Lung microvascular endothelial cell (primary cell): Measurements from ENCODE around the gene SLC39A11. TPM values are rescaled to one million over a fixed set of nuclear protein-coding genes. Genes with fewer than 3 reads are reported as not detected.
"Not testable (repeated sequence)": the region's sequence is repeated elsewhere in the genome, so short reads cannot be mapped to it uniquely, and the experiment has no call there.

Experiments used
- DNase-seq, 2 donors: peaks; one replicate each; pipeline versions ENCODE4 v3.0.0 to v3.0.0-alpha.2; 2010; ENCODE audit warnings: low read depth in 2 of 2
- total RNA-seq: library from RNA; depleted of rRNA; stranded (reverse); fragments of >200 nt; gene quantifications from 2 replicates; pipeline ENCODE4 v1.2.1, GENCODE V29; 2014

The SLC39A11 gene
- total RNA-seq, 1 donor from 2014 or later: 12.7 TPM

DNA sequence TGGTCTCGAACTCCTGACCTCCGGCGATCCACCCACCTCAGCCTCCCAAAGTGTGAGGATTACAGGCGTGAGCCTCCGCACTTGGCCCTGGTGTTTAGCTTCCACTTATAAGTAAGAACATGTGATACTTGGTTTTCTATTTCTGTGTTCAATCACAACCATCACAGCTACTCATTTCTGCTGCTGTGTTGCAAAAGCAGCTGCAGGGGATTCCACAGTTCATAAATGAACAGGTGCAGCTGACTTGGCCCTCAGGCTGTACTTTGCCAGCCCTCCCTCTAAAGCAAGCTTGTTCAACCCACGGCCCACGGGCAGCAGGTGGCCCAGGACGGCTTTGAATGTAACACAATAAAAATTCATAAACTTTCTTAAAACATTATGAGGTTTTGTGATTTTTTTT, 79.2 kb downstream of the SLC39A11 start:
- DNase-seq: no peak

DNA sequence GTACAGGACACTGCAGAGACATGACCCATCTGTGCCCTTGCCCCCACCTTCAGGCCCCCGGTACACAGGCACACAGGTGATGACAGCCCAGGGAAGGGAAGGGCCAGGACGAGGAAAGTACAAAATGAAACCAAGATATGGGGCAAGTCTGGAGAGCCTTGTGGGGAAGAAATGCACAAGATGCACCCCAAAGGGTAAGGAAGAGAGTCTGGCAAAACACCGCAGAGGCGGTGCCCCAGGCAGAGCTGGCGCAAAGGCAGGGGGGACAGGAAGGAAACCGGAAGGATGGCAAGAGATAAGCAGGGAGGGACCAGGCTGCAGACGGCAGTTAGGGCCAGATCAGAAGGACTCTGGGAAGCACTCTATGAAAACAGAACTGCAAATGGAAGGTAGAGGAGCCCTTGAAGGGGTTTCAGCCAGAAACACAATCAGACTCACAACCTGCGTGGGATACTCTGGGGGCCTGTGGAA, 81.4 kb downstream of the SLC39A11 start:
- DNase-seq: peak; percentile 18 to 60

DNA sequence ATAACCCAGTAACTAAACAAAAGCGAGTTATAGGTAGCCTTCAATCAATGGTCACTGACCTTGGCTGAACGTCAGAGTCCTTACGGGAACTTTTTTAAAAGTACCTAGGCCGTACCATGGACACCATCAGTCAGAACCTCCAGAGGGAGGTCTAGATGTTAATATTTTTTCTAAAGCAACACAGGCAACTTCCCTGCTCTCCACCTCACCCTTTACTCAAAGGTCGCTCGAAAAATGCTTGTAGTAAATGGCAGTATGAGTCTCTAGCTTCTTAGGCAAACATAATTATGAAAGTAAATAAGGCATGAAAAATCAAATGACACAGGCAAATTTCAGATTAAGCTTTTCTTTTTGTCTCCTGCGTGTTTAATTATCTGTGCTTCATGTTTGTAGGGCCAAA, 82.1 kb downstream of the SLC39A11 start:
- DNase-seq: no peak

DNA sequence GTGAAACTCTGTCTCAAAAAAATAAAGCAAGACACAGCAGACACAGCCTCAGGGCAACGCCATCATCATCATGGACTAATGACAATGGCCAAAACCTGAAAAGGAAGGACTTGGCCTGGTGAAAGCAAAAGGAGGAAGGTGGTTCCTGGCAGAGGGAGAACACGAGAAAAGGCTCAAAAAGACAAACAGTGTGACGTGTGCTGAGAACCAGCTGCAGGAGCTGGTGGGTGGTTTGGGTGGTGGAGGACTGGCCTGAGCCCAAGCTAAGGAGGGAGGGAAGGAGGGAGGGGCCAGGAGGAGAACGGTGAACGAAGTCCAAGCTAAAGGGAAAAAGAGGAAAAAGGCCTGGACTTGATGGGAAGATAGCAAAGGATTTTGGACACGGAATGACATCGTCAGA, 85.1 kb downstream of the SLC39A11 start:
- no peak for DNase-seq

DNA sequence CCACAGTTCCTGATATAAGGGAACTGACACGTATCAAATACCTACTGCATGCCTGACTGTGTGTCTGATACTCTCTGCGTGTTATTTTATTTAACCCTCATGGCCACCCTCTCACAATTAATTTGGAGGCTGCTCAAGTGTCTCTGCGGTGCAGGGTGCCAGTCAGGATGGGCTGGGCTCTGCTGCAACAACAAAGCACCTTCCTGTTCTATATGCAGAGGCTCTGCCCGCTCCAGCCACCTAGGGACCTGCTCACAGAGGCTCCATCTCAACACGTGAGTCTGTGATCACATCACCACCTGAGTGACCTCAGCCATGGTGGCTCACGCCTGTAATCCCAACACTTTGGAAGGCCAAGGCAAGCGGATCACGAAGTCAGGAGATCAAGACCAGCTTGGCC, 87.1 kb downstream of the SLC39A11 start:
- DNase-seq: no peak

DNA sequence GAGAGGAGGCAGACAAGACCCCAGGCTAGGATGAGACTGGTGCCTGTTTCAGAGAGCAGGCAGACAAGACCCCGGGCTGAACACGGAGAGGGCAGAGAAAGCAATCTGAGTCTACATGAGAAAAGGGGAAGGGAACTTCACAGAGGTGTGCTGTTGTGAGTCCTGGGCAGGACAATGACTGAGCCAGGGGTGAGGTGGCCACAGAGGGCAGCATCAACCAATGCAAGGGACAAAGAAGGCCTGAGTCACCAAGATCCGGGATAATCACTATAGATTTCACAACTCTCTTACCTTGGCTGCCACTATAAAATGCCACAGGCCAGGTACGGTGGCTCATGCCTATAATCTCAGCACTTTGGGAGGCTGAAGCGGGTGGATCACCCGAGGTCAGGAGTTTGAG, 89.0 kb downstream of the SLC39A11 start:
- DNase-seq: peak in 1 of 2 donors; percentile 7

DNA sequence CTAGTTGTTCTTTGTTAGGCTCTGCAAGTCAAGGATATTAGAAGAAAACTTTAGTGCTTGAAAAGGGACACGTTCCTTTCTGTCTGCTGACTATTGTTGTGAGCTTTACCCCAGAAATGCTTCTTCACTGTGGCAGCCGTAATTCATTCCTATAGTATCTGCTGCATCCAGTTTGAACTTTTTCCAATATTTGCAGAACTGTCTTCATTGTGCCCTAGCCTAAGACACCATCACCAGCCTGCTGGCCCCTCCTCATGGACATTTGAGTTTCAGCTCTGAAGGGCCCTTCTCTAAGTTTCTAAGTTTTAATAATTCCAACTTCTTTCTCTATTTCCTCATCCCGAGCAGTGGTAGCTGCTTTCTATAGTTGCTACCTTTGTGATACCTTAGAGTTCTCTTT, 91.7 kb downstream of the SLC39A11 start:
- no peak for DNase-seq

DNA sequence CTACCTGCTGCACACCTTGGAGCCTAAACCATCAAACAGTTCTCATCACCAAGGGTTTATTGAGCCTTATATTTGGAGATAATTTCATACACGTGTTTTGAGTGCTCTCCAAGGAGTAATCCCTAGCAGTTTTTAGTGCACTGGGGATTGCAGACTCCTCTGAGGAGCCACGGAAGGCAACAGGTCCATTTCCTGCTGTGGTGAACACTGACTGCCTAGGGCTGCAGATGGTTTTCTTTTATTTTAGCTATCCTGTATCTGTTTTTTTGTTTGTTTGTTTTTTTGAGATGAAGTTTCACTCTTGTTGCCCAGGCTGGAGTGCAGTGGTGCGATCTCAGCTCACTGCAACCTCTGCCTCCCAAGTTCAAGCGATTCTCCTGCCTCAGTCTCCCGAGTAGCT, 93.0 kb downstream of the SLC39A11 start:
- DNase-seq: not testable (repeated sequence)

DNA sequence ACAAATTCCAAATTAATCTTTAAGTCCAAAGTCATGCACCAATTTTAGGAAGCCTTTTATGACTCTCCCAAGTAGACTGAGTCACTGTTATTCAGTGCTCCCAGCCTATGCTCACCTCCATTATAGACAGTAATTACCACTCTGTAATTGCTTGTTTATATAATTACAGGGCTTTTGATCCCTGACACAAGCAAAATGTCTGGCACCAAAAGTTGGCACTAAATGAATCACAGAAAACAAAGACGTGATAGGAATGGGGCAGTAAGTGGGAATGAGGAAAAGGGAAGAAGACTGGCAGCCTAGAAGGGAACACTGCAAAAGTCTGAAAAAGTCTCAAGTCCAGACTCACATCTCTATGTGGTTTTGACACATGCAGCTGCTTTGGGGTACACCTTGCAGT, 94.1 kb downstream of the SLC39A11 start:
- DNase-seq: no peak

DNA sequence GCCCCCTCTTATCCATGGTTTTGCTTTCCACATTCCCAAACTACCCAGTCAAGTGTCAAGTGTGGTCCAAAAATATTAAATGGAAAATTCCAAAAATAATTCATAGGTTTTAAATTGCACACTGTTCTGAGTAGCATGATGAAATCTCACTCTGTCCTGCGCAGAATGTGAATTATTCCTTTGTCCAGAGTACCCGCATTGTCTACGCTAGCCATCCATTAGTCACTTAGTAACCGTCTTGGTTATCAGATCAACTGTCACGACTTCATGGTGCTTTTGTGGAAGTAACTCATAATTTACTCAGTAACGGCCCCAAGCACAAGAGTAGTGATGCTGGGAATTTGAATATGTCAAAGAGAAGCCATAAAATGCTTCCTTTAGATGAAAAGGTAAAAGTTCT, 94.9 kb downstream of the SLC39A11 start:
- no peak for DNase-seq

DNA sequence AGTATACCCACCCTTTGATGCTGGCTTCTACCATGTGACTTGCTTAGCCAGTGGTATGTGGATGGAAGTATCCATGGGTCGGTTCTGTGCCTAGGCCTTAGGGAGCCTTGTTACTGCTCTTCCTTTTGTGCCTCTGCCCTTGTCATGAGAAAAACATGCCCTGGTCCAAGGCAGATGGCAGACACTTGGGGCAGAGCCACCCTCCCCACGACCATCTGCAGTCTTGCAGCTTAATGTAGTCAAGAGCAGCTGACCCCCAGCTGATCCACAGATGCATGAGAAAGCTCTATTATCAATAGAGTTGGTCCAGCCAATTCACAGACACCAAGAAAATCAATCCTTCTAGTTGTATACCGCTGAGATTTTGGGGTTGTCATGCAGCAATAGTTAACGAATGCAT, 95.7 kb downstream of the SLC39A11 start:
- no peak for DNase-seq

DNA sequence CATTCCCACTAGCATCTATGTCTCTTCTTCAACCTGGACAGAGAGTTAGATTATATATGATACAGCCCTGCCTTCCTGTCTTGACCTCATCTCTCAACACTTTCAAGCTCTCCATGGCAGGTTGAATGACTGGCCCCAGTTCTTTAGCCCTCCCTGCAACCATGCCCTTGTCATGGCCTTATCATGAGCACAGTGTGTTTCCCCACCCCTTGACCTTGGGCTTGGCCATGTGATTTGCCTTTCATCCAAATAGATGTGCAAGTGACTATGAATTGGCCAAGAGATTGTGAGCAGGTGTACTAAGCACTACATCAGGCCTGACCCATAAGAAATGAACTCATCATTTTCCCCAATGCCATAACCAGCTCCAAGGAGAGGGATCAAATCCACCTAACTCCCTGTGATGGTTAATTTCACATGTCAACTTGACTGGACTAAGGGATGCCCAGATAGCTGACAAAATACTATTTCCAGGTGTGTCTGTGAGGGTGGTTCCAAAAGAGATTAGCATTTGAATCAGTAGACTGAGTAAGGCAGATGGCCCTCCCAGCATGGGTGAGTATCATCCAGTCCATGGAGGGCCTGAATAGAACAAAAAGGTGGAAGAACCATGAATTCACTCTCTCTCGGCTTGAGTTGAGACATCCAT, 97.4 kb downstream of the SLC39A11 start:
- DNase-seq: no peak

DNA sequence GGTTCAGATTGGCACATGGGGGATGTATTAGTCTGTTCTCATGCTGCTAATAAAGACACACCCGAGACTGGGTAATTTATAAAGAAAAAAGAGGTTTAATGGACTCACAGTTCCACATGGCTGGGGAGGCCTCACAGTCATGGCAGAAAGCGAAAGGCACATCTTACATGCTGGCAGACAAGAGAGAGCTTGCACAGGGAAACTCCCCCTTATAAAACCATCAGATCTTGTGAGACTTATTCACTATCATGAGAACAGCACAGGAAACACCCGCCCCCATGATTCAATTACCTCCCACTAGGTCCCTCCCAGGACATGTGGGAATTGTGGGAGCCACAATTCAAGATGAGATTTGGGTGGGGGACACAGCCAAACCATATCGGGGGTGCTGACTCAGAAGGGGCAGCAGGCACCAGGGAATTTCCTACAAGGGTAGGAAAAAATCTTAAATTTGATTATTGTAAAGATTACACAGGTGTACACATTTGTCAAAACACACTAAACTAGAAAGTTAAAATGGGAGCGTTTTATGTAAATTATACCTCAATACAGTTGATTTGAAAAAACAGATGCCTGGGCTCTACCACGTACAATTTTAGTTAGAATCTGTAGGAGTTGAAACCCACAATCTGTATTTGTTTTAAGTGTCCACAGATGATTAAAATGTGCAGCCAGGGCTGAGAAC, 99.6 kb downstream of the SLC39A11 start:
- peak in 1 of 2 donors; percentile 16 for DNase-seq

DNA sequence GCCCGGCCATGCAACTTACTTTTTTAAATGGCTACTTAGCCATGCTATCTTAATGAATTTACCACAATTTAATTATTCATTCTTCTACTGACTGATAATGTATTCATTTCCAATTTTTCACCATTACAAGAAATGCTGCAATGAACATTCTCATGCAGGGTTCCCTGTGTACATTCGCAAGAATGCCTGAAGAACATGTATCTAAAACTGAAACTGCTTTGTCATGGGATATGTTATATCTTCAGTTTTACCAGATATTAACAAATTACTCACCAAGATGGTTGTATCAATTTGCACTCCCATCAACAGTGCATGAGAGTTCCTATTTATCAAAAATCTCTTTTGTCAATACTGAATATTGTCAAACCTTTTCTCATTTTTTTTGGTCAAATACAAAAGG, 100.8 kb downstream of the SLC39A11 start:
- DNase-seq: no peak

DNA sequence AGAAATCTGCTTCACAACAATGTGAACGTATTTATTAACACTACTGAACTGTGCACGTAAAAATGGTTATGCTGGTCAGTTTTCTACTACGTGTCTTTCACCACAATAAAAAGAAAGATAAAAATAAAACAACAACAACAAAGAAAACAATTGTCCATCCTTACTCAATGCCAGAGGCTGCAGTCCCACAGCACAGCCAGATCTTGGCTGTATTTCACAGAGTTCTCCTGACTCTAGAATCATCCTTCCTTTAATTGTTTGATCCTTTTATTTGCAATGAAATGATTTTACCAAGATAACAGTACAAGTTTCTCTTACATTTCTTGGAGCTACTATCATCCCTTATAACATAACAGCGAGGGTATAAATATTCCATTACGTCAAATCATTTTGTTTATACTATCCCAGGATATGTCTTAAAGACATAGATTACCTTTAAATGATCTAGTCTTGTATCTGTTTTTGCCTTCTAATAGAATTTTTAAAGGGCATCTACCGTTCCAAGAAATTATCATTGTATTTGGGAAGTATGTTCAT, 103.3 kb downstream of the SLC39A11 start:
- peak in 1 of 2 donors; percentile 20 for DNase-seq

DNA sequence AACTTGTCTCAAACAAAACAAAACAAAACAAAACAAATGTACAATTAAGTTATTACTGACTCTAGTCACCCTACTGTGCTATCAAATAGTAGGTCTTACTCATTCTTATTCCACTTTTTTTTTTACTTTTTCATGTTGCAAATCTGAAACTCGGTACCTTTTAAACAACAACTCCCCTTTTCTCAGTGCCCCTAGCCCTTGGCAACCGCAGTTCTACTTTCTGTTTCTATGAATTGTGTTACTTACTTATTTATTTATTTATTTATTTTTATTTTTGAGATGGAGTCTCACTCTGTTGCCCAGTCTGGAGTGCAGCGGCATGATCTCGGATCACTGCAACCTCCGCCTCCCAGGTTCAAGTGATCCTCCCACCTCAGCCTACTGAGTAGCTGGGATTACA, 104.0 kb downstream of the SLC39A11 start:
- DNase-seq: no peak

DNA sequence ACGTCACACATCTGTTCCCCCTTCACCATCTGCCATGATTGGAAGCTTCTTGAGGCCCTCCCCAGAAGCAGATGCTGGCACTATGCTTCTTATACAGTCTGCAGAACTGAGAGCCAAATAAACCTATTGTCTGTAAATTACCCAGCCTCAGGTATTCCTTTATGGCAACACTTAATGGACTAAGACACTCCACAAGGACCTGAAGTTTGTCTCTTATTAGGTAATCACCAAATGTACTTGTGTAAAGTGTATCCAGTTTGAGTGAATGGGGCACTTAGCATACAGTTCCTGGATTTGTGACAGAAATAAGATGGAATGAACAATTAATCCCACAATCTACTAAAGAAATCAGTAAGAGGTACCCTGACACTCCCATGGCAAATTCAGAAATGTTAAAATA, 105.3 kb downstream of the SLC39A11 start:
- no peak for DNase-seq

DNA sequence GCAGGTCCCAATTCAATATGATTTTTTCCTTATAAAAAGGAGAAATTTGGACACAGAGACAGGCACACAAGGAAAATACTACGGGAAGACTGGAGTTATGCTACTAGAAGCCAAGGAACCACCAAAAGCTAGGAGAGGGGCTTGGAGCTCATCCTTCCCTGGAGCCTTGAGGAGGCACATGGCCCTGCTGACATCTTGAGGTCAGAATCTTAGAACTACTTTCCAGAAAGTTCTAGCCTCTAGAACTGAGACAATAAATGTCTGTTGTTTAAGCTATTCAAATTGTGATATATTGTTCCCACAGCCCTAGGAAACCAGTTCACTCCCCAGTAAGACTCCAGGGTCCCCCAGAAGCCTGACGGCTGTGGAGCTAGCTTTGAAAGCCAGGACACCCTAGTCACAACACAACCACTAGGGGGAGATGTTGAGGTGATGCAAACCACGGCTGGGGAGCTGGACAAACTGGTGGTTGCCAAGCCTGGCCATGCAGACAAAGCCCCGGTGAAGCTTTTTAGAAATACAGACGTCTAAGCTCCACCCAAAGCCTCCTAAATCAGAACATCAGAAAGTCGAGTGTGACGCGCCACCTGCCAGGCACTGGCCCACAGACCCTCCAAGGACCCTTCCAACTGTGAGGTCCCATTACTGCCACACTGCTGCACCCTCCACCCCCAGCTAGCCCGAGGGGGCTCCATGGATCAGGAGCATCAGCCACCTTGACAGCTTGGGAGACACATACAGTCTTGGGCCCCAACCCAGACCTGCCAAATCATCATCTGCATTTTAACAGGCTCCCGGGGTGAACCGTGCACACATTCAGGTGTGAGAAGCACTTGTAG, 106.4 kb downstream of the SLC39A11 start:
- peak; percentile 74 to 86 for DNase-seq

DNA sequence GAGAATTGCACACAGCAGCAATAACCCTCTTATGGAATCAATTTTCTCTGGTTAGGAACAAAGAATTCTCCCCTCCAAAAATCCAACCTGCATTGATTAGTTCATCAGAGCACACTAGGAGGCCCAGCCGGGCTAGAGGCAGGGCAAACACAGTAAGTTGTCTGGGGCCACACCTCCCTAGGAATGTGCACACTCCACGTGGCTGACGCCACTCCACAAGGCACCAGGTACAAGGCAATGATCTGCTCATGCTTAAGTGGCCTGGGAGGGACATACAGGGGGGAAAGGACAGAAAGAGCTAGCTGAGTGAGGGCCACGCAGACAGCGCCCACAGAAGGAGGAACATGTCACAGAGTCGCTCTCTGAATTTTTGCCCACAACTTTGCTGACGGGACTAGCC, 107.6 kb downstream of the SLC39A11 start:
- peak in 1 of 2 donors; percentile 49 for DNase-seq

DNA sequence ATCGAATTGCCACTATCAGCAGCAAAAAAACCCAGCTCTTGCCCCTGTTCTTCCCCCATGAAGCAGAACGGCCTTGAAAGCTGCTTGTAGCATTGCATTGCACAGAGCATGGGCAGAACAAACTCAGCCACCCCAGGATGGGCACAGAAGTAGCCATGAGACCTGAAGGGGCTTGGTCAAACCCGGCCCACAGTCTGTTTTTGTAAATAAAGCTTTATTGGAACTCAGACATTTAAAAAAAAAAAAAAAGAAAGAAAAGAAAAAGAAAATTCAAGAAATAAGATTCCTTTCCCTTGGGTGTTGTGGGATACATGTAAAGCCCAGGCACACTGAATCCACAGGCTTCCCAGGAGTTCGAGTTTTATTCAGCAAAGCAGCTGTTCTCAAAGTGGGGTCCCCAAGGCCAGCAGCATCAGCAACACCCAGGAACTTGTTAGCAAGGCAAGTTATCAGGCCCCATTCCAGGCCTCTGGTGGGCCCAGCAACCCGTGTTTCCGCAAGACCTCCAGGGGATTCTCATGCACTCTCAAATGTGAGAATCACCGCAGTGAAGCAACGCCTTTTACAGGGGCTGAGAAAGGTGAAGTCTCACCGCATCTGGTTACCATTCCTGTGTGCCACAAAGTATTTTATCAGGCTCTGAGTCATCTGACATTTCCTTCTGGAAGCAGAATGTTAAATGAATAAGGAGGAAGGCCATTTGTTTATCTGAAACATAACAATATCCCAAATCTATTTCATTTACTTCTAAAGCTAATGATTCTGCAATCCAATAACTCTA, 108.2 kb downstream of the SLC39A11 start:
- peak in 1 of 2 donors; percentile 88 for DNase-seq

DNA sequence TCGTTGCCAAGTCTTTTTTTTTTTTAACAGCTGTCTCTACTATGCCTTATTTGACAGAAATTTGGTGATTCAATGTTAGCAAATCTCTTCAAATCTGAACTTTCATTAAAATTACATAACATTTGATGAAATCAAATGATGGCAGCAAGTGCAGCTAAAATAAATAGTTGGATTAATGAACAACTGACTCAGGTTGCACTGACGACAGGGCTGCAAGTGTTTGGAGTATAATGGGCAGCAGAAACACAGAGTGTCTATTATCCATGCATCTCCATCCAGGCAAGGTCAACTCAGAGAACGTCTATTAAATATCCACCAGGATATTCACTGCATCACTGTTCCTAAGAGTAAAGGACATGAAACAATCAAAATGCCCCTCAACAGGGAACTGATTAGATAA, 109.8 kb downstream of the SLC39A11 start:
- no peak for DNase-seq
